Astrocyte of the hippocampus (primary cell): ENCODE data around the gene SLK.

Experiments used
- DNase-seq: peaks from one replicate; pipeline ENCODE4 v3.0.0; 2011; ENCODE audit warnings: low read depth, low spot score

SLK gene

GRCh38 chr10:103966671-103967447 is at the start of gene SLK:
Gene SLK, plus strand, starts transcription at chr10:103967140. Its CDS starts 606 bp downstream, at chr10:103967746.
- peak; percentile 97 for DNase-seq

- peak; percentile 67 for DNase-seq
These were observed 49.5 kb upstream of the SLK start for GRCh38 chr10:103917302-103918052.

GRCh38 chr10:103918053-103918846 is 48.7 kb upstream of the SLK start, which contains the start of gene STN1:
Gene STN1, minus strand, starts transcription at chr10:103918184. Its CDS starts 590 bp downstream, at chr10:103917594.
- DNase-seq: peak; percentile 99

GRCh38 chr10:103919648-103920025 is 47.3 kb upstream of the SLK start:
- DNase-seq: no peak

GRCh38 chr10:103921248-103921647 is 45.7 kb upstream of the SLK start:
- no peak for DNase-seq

GRCh38 chr10:103921750-103922195 is 45.2 kb upstream of the SLK start:
- DNase-seq: peak; percentile 9

- no peak for DNase-seq
These were observed 44.3 kb upstream of the SLK start for GRCh38 chr10:103922659-103923058.

- DNase-seq: no peak
These were observed 43.4 kb upstream of the SLK start for GRCh38 chr10:103923502-103923901.

- no peak for DNase-seq
These were observed 41.3 kb upstream of the SLK start for GRCh38 chr10:103925591-103925990.

GRCh38 chr10:103926722-103927319 is 40.1 kb upstream of the SLK start:
- DNase-seq: no peak

- DNase-seq: no peak
These were observed 38.2 kb upstream of the SLK start for GRCh38 chr10:103928784-103929183.

GRCh38 chr10:103929381-103929921 is 37.5 kb upstream of the SLK start:
- peak; percentile 14 for DNase-seq

GRCh38 chr10:103930449-103930848 is 36.5 kb upstream of the SLK start:
- DNase-seq: no peak

- no peak for DNase-seq
These were observed 36.1 kb upstream of the SLK start for GRCh38 chr10:103930881-103931280.

- DNase-seq: no peak
These were observed 35.3 kb upstream of the SLK start for GRCh38 chr10:103931603-103932002.

- DNase-seq: no peak
These were observed 34.7 kb upstream of the SLK start for GRCh38 chr10:103932271-103932670.

GRCh38 chr10:103932971-103933370 is 34.0 kb upstream of the SLK start:
- DNase-seq: peak; percentile 33

GRCh38 chr10:103933557-103934121 is 33.3 kb upstream of the SLK start:
- DNase-seq: peak; percentile 34

- no peak for DNase-seq
These were observed 32.6 kb upstream of the SLK start for GRCh38 chr10:103934308-103934707.

- DNase-seq: no peak
These were observed 30.9 kb upstream of the SLK start for GRCh38 chr10:103936022-103936421.

- DNase-seq: no peak
These were observed 27.4 kb upstream of the SLK start for GRCh38 chr10:103939522-103939921.
